Uterus (tissue), 2 donors: ENCODE data around the gene ARHGEF40.

ENCODE experiments used
- POLR2A ChIP-seq, 2 donors: fragments of 450-650 bp; IDR thresholded peaks; one replicate each; pipeline ENCODE4 v1.6.1; 2016; ENCODE audit warnings: antibody characterized with exemption in 2 of 2, mild to moderate bottlenecking in 1 of 2, moderate library complexity in 1 of 2
- TF ChIP-seq, protein P1 (sequence below), 4 experiments: fragments of 200-600 bp in 2 of 4; fragments of 450-650 bp in 2 of 4; sonication (generic) in 2 of 4; IDR thresholded peaks; one replicate each; pipeline ENCODE4 v1.5.1; 2016 to 2019; ENCODE audit warnings: antibody characterized with exemption in 4 of 4, mild to moderate bottlenecking in 2 of 4, moderate library complexity in 1 of 4

DNA sequence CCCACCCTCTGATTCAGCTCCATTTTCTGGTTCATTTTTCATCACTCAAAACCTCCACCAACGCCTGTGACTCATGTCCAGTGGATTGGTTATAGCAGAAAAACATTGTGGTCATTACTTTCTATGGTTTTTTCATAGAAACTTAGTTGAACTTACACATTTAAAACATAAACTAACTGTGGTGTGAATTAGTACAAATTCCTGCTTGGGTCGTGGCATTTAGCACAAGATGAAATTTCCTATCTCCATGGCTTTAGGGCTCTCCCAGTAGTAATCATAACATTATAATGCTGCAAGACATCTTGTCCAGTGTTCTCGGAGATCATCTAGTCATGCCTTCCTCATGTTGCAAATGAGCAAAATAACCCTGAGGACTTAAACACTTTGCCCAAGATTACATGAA lies 20.8 kb upstream of the ARHGEF40 start:
- TF ChIP-seq, protein P1, sequence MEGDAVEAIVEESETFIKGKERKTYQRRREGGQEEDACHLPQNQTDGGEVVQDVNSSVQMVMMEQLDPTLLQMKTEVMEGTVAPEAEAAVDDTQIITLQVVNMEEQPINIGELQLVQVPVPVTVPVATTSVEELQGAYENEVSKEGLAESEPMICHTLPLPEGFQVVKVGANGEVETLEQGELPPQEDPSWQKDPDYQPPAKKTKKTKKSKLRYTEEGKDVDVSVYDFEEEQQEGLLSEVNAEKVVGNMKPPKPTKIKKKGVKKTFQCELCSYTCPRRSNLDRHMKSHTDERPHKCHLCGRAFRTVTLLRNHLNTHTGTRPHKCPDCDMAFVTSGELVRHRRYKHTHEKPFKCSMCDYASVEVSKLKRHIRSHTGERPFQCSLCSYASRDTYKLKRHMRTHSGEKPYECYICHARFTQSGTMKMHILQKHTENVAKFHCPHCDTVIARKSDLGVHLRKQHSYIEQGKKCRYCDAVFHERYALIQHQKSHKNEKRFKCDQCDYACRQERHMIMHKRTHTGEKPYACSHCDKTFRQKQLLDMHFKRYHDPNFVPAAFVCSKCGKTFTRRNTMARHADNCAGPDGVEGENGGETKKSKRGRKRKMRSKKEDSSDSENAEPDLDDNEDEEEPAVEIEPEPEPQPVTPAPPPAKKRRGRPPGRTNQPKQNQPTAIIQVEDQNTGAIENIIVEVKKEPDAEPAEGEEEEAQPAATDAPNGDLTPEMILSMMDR (IDR thresholded peaks at IDR 0.05), result no peak
- TF ChIP-seq POLR2A (IDR thresholded peaks at IDR 0.05), result no peak
